CD14-positive monocyte (primary cell): ENCODE measurements around the gene SH2D3C. TPM values are rescaled to one million over a fixed set of nuclear protein-coding genes. Genes with fewer than 3 reads are reported as not detected.

Source experiments
- DNase-seq, 3 donors: peaks; one replicate each; pipeline ENCODE4 v3.0.0-alpha.2; 2011 to 2022
- H2AFZ ChIP-seq: 2 replicates; pipeline ENCODE4 v1.6.0; 2012; ENCODE audit warnings: mild to moderate bottlenecking, low read depth, low read length, inconsistent platforms; ENCODE audit not compliant: insufficient read depth, poor library complexity, severe bottlenecking
- H3K27ac ChIP-seq, 2 donors: 1 replicate in 1 of 2; 2 replicates in 1 of 2; pipeline ENCODE4 v1.5.1; 2012 to 2013; ENCODE audit warnings: low read length in 2 of 2, control low read depth in 1 of 2, inconsistent platforms in 1 of 2, low read depth in 1 of 2, mild to moderate bottlenecking in 1 of 2
- H3K27me3 ChIP-seq, 2 donors: one replicate each; pipeline versions ENCODE4 v1.6.0 to v1.6.1; 2011 to 2013; ENCODE audit warnings: low read length in 2 of 2; ENCODE audit not compliant: control insufficient read depth in 2 of 2, insufficient read depth in 2 of 2
- H3K36me3 ChIP-seq, 2 donors: replicated peaks in 1 of 2; 1 replicate in 1 of 2; 2 replicates in 1 of 2; pipeline versions ENCODE4 v1.5.1 to v1.6.1; 2012 to 2013; ENCODE audit warnings: low read length in 2 of 2, control low read depth in 1 of 2, inconsistent platforms in 1 of 2, mild to moderate bottlenecking in 1 of 2; ENCODE audit not compliant: insufficient read depth in 2 of 2, control insufficient read depth in 1 of 2
- H3K4me1 ChIP-seq, 2 donors: 1 replicate in 1 of 2; 2 replicates in 1 of 2; pipeline versions ENCODE4 v1.5.1 to v1.6.1; 2012 to 2013; ENCODE audit warnings: low read length in 2 of 2, control low read depth in 1 of 2, inconsistent platforms in 1 of 2, mild to moderate bottlenecking in 1 of 2, moderate library complexity in 1 of 2; ENCODE audit not compliant: insufficient read depth in 2 of 2, control insufficient read depth in 1 of 2
- H3K4me2 ChIP-seq: replicated peaks from 2 replicates; pipeline ENCODE3; 2012; ENCODE audit warnings: low read length, moderate library complexity, mild to moderate bottlenecking; ENCODE audit not compliant: poor library complexity, severe bottlenecking; ENCODE audit errors: extremely low read depth
- H3K4me3 ChIP-seq, 3 experiments: fragments of 200-600 bp in 1 of 3; sonication (generic) in 1 of 3; replicated peaks in 1 of 3; 1 replicate in 2 of 3; 2 replicates in 1 of 3; pipeline ENCODE4 v1.5.1; 2011 to 2013; ENCODE audit warnings: low read length in 3 of 3, mild to moderate bottlenecking in 3 of 3, control low read depth in 2 of 3, low read depth in 2 of 3, inconsistent platforms in 1 of 3, moderate library complexity in 1 of 3
- H3K79me2 ChIP-seq: 2 replicates; pipeline ENCODE4 v1.6.0; 2012; ENCODE audit warnings: mild to moderate bottlenecking, control low read depth, inconsistent platforms, low read length, moderate library complexity; ENCODE audit not compliant: insufficient read depth
- H3K9ac ChIP-seq: 2 replicates; pipeline ENCODE4 v1.6.0; 2017; ENCODE audit warnings: low read length, mild to moderate bottlenecking; ENCODE audit not compliant: insufficient read depth, poor library complexity, severe bottlenecking
- H3K9me3 ChIP-seq, 2 donors: replicated peaks in 1 of 2; 1 replicate in 1 of 2; 2 replicates in 1 of 2; pipeline versions ENCODE4 v1.5.1 to v1.6.1; 2012 to 2013; ENCODE audit warnings: low read length in 2 of 2, control low read depth in 1 of 2; ENCODE audit not compliant: control insufficient read depth in 1 of 2, insufficient read depth in 1 of 2
- H4K20me1 ChIP-seq: 2 replicates; pipeline ENCODE4 v1.6.0; 2012; ENCODE audit warnings: mild to moderate bottlenecking, low read length, control low read depth, moderate library complexity; ENCODE audit not compliant: insufficient read depth
- H3K27ac Mint-ChIP-seq, 7 donors: one replicate each; pipeline ENCODE4 v1.8.0; 2020; ENCODE audit warnings: mild to moderate bottlenecking in 7 of 7, mixed read lengths in 7 of 7, moderate library complexity in 6 of 7, inconsistent platforms in 2 of 7
- H3K27me3 Mint-ChIP-seq, 3 donors: one replicate each; pipeline ENCODE4 v1.8.0; 2021 to 2022; ENCODE audit warnings: low read depth in 3 of 3, mild to moderate bottlenecking in 3 of 3, mixed read lengths in 3 of 3, moderate library complexity in 3 of 3, inconsistent platforms in 1 of 3
- H3K36me3 Mint-ChIP-seq, 2 donors: one replicate each; pipeline ENCODE4 v1.8.0; 2020; ENCODE audit warnings: mixed read lengths in 2 of 2, inconsistent platforms in 1 of 2, mild to moderate bottlenecking in 1 of 2
- H3K4me1 Mint-ChIP-seq: one replicate; pipeline ENCODE4 v1.8.0; 2020; ENCODE audit warnings: mild to moderate bottlenecking, mixed read lengths
- H3K4me3 Mint-ChIP-seq, 2 donors: one replicate each; pipeline ENCODE4 v1.8.0; 2020; ENCODE audit warnings: mild to moderate bottlenecking in 2 of 2, mixed read lengths in 2 of 2, moderate library complexity in 1 of 2
- H3K9me3 Mint-ChIP-seq, 7 donors: one replicate each; pipeline ENCODE4 v1.8.0; 2020 to 2022; ENCODE audit warnings: mixed read lengths in 7 of 7, mild to moderate bottlenecking in 6 of 7, moderate library complexity in 6 of 7, inconsistent platforms in 2 of 7
- CTCF ChIP-seq: fragments of 200-600 bp; IDR thresholded peaks from one replicate; pipeline ENCODE4 v1.8.0; 2022; ENCODE audit warnings: antibody characterized with exemption, mild to moderate bottlenecking
- WGBS: methylation state at CpG from one replicate; pipeline ENCODE4 v1.1.5; 2013; ENCODE audit warnings: missing lambda C conversion rate; ENCODE audit not compliant: insufficient coverage; 5-methylcytosine and 5-hydroxymethylcytosine counted together
- intact Hi-C, 2 donors: fragments of 100-400 bp; cut with micrococcal nuclease; formaldehyde crosslinking; loops; one replicate each; pipeline versions ENCODE4 v1.15.0 to v1.15.1; 2023
- polyA plus RNA-seq, 3 donors: library from polyadenylated mRNA; depleted of rRNA in 1 of 3; unstranded in 2 of 3; stranded (reverse) in 1 of 3; fragments of 300-500 nt in 2 of 3; fragments of >200 nt in 1 of 3; fragmentation: Illumina TruSeq in 2 of 3; gene quantifications; 1 replicate in 2 of 3; 2 replicates in 1 of 3; pipeline ENCODE4 v1.2.3, GENCODE V29; 2012 to 2021

SH2D3C gene
- polyA plus RNA-seq, 3 donors: 11.5 to 47.3 (median 20.5) TPM

DNA sequence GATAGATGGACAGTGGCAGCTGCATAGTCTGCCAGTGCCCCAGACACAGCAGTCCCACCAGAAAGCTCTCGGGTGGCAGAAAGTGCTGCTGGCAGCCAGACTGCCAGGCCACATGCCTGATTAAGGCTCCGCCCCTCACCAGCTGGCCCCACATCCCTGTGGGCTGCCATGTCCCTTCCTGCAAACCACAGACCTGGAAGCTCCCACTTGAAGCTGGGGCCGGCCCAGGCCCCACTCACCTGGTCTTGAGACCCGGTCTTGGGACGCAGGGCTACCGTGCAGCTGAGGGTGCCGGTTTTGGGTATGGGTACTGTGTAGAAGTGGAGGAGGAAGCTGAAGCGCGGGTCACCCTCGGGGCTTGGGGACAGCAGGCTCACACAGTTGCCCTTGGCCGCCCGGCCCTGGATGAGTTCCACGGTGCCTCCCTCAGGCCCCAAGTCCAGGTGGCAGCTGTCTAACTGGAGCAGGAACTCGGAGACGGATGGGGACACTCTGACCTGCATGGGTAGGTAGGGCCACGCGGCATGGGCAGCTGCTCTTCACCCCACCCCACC is 39.5 kb upstream of the SH2D3C start:
- H3K27ac Mint-ChIP-seq: peak overlapping the region in 3 of 7 donors; percentile 38 to 67 (median 59)
- H3K9me3 Mint-ChIP-seq: no peaks in the 10 kb centered on the region
- no peak for DNase-seq
- Histone ChIP-seq H3K4me2 (no peak overlapping the region), H3K79me2 (no peaks in the 10 kb centered on the region), H3K4me1 (no peaks in the 10 kb centered on the region), H3K9ac (no peak overlapping the region), H3K9me3 (no peaks in the 10 kb centered on the region), H2AFZ (no peak overlapping the region), H3K36me3 (peaks cover 65 to 73% of the 10 kb centered on the region in 2 donors), H4K20me1 (no peaks in the 10 kb centered on the region), H3K27ac (no peak overlapping the region), H3K27me3 (no peaks in the 10 kb centered on the region), H3K4me3 (no peak overlapping the region)
- H3K4me1 Mint-ChIP-seq: no peaks in the 10 kb centered on the region
- intact Hi-C loops: no loop called here
- no peak overlapping the region for H3K4me3 Mint-ChIP-seq
- WGBS: 80% methylated on average over 8 of the region's 17 CpGs
- H3K36me3 Mint-ChIP-seq: peaks cover 48 to 58% of the 10 kb centered on the region in 2 donors
- TF ChIP-seq CTCF: no peak
- H3K27me3 Mint-ChIP-seq: peaks cover 0 to 2% (median 1%) of the 10 kb centered on the region in 3 donors

DNA sequence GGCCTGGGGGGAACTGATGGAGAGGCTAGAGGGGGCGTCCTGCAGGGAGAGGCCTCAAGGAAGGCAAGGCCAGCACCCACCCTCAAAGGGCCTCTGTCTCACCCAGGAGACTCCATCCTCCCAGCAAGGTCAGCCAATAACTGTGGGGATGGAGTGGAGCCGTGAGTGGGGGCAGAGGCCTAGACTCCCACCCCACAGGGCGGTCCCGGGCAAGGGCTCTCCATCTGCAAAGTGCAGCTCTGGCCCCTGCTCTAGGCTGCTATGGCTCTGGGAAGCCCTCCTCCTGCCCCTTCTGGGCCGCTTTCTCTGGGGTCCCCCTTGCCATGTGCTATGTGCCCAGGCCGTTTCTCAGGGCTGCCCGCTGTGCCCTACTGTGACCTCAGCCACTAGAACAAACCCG is 38.3 kb upstream of the SH2D3C start:
- peaks cover 70 to 78% of the 10 kb centered on the region in 2 donors for H3K36me3 ChIP-seq
- TF ChIP-seq CTCF: no peak
- intact Hi-C loops: no loop called here
- Mint-ChIP-seq H3K9me3 (no peaks in the 10 kb centered on the region), H3K4me3 (peak overlapping the region in 1 of 2 donors; percentile 6), H3K4me1 (no peaks in the 10 kb centered on the region), H3K27me3 (peaks cover 0 to 4% (median 1%) of the 10 kb centered on the region in 3 donors), H3K36me3 (peaks cover 57 to 65% of the 10 kb centered on the region in 2 donors), H3K27ac (peak overlapping the region in 1 of 7 donors; percentile 54)
- no peak for DNase-seq
- no peak overlapping the region for H2AFZ ChIP-seq
- WGBS: 98% methylated on average over 6 of the region's 8 CpGs
- H3K27me3 ChIP-seq: no peaks in the 10 kb centered on the region
- no peak overlapping the region for H3K4me3 ChIP-seq
- H3K9me3 ChIP-seq: no peaks in the 10 kb centered on the region
- H3K9ac ChIP-seq: no peak overlapping the region
- no peaks in the 10 kb centered on the region for H4K20me1 ChIP-seq
- no peaks in the 10 kb centered on the region for H3K79me2 ChIP-seq
- H3K27ac ChIP-seq: peak overlapping the region in 1 of 2 donors; percentile 4
- H3K4me2 ChIP-seq: no peak overlapping the region
- no peaks in the 10 kb centered on the region for H3K4me1 ChIP-seq
